Measurements from ENCODE around the gene LINS1. TPM values are rescaled to one million over a fixed set of nuclear protein-coding genes. Genes with fewer than 3 reads are reported as not detected.

LINS1 gene
- total RNA-seq, 1 donor from 2014 or later = 18.7 TPM

DNA sequence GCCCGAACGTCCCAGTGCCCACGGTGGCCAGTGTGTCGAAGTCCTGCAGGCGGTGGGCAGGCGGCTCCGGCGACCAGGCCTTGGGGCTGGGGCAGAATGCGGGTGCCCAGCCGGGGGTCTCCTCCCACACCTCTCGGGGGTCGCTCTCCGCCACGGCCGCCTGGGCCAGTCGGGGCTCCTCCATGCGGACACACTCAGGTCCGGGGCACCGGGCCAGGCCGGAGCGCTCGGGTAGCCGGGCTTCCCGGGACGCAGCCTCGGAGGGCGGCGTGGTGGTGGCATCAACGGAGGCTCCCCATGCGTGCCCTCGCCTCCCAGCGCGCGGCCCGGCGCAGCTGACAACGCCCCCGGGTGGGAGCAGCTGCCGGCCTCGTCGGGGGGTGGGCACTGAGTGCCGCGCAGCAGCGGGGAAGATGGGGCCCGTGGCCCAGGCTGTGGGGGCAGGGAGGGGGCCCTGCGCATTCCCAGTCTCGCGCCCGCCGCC, 43.2 kb downstream of the LINS1 start:
- DNase-seq (ENCODE audit: low spot score) = no peak

DNA sequence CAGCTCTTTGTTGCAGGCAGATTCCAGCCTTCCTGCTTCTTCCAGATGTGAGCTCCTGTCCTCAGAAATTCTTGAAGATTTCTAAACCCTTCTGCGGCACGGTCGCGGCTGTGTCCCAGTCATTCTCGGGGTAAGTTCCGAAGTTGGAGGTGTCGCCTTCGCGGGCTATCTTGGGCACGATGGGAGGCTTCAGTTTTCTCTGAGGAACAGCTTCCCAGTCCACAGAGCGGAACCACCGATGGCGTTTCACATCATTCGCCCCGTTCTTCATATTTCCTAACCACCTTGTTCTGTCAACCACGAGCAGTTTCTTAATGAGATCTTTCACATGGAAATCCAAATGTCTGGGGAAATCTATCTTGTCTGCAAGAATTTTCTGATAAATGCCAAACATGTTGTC, 48.5 kb downstream of the LINS1 start:
- DNase-seq (ENCODE audit: low spot score) = no peak

DNA sequence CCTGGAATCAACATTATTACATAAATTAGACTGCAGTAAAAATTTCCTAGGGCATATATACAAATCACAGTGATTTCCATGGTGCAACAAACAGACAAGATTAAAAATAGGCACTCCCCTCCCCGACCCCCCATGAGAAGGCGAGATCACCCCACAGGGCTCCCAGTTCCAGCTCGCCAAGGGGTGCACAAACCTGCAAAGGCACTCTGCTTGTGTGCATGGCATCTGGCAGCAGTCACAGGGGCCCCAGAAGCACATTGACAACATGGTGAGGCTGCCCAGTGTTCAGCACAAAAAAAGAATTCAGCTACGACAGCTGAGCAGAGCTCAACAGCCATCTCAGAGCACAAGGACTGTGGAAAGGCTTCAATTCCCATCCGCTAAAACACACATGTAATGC, 54.0 kb downstream of the LINS1 start:
- DNase-seq (ENCODE audit: low spot score) = no peak

DNA sequence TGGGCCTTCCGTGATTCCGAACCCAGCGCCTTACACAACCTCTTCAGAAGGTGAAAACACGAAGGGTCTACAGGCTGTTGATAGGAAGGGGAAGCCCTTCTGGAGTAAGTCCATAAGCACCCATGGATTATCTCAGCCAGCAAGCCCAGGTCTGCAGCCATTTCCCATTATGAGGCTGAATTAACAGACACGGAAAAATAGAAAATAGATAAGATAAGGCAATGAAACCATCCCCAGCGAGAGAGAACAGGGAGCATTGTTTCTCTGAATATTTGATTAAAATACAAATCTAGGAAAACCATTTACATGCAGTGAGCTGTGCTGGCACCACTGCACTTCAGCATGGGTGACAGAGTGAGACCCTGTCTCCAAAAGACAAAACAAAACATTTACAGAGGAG, 57.0 kb downstream of the LINS1 start:
- DNase-seq (ENCODE audit: low spot score) = no peak

DNA sequence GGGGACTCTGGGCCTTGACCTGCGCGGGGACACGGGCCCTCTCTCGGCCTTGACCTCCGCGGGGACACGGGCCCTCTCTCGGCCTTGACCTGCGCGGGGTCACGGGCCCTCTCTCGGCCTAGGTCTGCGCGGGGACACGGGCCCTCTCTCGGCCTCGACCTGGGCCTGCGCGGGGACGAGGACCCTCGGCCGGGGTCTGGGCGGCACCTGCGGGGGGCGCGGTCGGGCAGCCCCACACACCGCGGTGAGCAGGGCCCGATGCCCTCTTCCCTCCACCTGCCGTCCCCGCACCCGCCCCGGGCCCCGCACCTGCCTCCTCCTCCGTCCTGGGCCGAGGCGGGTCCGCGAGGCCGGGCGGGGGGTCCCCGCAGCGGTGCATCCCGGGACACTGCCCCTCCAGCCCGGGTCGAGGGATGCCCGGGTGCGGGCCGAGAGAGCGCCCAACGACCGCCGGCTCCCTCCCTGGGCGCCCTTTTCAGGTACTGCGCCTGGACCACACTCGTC, 57.6 kb downstream of the LINS1 start:
- no peak for DNase-seq (ENCODE audit: low spot score)

DNA sequence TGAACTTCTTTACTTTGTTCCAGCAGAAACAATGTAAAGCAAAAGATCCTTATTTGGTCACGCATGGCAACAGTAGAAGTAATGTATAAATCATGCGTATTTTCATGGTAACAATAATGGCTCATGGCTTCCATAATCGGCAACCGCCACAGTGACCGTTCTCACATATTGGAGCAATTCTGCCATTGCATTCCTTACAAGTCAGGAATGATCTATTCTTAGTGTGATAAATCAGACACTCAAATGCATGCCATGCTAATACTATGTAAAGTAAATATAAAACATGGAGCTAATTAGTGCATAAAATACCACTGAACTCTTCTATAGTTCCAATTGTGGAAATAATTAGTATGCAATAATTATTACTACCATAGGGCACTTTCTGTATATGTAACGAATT, 59.7 kb downstream of the LINS1 start:
- no peak for DNase-seq (ENCODE audit: low spot score)

DNA sequence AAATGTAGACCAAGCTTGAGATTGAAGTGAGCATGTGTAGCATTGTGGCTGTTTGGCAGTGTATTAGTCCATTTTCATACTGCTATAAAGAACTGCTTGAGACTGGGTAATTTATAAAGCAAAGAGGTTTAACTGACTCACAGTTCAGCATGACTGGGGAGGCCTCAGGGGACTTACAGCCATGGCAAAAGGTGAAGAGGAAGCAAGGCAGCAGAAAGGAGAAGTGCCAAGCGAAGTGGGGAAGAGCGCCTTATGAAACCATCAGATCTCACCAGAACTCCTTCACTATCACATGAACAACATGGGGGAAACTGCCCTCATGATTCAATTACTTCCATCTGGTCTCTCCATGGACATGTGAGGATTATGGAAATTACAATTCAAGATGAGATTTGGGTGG, 64.7 kb downstream of the LINS1 start:
- DNase-seq (ENCODE audit: low spot score) = no peak

DNA sequence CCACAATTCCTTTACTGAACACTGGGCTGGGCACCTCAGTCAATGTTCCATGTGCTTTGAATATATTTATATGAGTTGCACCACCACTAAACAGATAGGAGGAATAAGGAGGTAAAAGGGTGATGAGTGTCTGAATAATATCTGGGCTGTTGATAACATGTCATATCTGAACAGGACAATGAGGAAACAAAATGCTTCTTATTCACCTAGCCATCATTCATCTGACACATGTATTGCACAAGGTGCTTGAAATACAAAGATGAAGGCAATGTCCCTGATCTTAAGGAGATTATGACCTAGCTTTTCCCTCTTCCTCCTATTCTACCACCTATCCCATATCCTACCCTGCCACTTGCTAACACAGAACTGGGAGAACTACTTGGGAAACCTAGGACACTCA, 65.3 kb downstream of the LINS1 start:
- DNase-seq (ENCODE audit: low spot score) = no peak

DNA sequence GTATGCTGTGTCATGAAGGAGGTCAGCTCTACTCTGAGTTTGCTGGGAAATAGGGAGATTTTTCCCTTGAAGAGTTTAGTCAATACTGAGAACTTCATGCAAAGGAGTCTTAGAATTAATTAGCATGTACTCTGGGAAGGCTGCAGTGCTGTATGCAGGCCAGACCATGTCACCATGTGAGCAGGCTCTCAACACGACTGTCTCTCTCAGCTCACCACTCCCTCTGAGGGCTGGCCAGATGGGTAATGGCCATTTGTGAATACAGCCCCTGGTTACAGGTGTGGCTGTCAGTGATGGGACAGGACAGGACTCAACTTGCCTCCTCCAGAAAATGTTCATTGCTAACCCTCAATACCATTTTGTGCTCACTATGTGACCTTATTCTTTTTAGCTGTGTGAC, 68.1 kb downstream of the LINS1 start:
- DNase-seq (ENCODE audit: low spot score) = no peak

DNA sequence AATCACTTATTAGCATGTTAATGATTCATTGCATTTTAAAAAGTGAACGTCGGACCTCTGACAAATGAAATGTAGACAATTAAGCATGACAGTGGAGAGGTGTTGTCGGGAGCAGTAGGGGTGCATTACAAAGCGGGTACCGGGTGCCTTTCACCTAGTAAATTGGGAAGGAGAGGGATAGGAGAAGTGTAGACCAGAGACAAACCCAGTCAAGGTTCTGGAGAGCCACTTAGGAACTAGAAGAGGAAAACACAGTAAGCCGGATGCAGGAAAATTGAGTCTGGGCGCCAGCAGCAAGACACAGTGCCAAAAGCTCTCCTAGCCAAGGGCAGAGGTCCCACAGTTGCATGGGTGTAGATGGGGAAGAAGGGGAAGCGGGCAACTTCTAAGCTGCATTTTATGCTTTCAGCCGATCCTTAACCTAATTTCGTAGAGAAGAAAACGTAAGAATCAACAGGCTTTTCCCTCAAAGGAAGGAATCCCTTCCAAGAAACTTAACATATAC, 70.1 kb downstream of the LINS1 start:
- no peak for DNase-seq (ENCODE audit: low spot score)

DNA sequence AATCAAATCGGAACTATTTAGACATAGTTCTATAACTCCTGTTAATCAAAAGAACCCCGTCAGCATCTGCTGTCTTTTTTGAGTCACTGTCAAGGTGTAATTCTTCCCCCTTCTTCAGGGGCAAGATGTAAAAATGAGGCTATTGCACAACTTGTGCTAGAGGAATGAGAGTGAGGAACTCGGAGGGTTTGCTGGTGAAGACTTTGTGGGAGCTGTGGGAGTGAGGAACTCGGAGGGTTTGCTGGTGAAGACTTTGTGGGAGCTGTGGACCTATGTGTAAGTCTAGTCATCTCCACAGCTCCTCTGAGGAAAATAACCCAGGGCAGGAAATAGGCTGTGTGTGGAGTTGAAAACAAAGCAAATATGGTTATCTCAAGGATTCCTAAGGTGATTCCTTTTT, 70.8 kb downstream of the LINS1 start:
- DNase-seq (ENCODE audit: low spot score) = no peak

DNA sequence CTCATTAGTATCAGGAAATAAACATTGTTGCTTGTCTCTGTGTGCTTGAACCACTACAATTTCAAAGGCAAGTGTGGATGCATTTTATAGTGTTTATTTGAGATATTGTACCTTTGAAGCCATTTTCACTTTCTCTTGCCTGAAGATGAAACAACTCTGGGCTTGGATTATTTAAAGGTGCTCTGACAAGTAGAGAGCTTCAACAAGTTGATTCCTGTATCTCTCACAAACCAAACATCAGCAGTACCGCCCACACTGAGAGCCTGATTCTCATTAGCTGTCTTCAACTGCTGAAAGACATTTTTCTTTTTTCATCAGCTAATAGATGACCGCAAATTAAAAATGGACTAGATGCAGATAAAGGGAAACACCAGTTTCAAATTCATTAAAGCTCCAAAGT, 72.4 kb downstream of the LINS1 start:
- no peak for DNase-seq (ENCODE audit: low spot score)

DNA sequence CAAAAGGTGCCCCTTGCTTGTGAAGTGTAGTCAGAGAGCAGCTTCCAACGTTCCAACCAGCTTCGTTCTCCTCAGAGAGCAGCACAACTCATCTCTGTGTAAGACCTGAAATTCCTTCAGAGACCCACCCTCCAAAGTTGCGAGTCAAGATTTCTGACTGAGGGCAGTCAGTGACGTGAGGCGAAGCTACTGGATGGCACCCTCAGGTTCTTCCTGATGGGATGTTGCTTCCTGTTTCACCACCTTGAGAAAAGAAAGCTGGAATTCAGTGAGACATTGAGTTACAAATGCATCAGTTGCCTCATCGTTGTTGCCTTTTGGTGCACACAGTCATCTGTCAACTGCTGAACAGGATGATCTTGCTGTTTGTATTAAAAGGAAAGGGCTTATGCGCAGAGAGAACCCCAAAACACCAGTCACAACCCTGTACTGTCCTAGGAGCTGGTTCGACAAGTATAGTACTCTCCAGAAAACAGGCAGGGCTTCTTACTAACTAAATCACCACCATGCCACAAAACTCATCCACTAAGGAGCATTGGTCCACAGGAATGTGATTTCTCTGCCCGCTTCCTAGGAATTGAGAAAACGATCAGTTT, 73.1 kb downstream of the LINS1 start, which contains the start of gene CERS3:
CERS3 (minus strand) TSS at position 118 of the 596 bp plus-strand sequence. CDS start 27,101 bp downstream, outside the sequence.
- DNase-seq (ENCODE audit: low spot score) = no peak

DNA sequence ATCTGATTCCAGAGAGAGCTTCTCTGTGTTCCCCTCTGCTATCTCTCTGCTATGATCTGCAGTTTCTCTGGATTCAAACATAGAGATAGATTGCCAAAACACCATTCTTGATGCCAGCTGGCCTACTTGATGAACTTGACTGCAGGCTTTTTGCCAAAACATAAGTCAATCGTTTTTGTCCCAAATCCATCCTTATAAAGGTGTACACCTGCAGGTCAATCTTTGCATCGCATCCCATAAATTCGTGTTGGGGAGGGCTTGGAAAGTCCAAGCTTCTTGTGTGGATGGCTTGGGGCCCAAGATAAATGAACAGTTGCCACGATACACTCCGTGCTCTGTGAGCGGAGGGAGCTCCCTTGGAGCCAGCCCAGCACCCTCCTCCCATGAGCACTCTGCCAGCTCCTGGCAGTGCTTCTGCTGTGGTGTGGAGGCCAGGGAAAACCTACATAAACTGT, 75.9 kb downstream of the LINS1 start:
- DNase-seq (ENCODE audit: low spot score) = peak; percentile 67

DNA sequence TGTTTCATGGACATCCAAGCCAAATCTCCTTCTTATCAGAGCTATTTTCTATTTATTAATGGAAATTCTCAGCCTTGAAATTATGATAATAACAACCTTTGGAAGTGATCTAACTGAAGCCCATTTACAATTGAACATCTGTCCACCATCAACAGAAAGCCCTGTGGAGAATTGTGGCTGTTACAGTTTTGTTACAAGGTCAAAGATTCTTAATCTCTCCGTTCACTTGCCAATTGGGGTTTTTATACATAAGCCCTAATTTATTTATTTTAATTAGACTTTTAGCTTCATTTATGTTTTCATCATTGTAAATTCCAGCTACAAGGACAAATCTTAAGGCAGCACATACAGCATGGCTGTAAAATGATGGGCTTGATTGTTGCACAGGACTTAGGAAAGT, 76.5 kb downstream of the LINS1 start:
- DNase-seq (ENCODE audit: low spot score) = no peak

DNA sequence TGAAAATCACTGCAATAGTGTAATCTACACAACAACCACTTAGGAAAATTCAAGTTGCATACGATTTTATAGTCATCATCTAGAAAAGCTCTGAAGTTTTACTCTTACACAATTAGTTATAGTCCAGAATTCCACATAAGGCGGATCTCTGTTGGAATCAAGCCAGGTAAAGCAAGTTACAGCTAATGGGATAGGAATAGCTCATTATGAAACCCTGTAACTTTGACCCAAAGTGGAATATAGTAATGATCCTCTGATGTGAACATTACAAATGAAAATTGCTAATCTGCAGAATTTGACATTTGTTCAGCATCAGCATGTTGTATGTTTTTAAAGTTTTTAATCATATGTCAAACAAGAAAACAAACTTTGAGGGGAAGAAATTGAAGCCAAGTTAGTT, 77.7 kb downstream of the LINS1 start:
- DNase-seq (ENCODE audit: low spot score) = no peak

DNA sequence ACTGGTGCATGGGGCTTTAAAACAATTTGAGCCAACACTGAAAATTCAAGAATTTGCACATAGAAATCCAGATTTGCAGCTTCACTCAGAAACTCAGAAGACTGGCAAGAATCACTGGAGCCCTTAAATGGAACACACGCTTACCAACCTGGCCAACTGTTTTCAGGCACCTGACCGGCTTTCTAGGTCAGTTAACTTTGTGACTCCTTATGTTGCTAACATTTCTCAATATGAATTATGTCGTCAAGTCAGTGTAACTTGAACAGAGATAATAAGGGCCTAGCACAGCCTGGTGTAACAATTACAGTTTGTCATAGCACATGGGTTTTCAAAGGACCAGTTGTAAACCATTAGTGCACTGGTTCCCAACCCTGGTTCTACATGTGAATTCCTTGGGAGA, 80.1 kb downstream of the LINS1 start:
- DNase-seq (ENCODE audit: low spot score) = no peak

DNA sequence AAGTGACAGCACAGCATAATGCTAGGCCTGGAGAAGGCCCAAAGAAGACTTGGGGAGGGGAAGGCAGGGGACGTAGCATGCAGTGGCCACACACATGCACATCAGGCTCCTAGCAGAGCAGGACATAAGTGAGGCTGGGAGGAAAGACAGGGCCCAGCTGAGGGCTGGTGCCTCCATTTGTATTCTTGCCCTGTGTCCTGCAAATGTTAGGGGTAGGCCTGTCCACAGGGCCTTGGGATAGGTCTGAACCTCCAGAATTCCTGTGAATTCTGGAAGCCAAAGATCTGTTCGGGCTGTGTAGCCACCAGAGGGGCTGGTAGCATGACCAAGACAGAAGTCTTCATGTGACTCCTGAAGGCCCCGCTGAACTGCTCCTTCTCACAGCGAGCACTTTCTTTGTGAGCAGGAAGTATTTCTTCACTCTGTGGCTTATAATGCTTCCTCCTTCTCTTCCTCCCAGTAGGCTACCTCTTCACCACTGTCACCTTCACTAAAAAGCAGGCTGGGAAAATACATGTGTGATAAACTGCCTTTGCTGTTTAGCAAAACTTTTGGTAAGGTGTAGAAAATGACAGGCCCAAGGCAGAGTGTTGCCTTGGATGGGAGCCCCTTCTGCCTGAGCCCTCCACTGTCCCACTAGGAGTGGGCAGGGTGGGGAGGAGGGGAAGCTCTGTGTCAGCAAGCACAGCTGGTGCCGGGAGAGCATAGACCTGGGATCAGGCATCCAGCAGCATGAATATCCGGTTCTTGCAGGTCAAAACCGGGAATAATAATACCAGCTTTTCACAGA, 81.7 kb downstream of the LINS1 start:
- no peak for DNase-seq (ENCODE audit: low spot score)

DNA sequence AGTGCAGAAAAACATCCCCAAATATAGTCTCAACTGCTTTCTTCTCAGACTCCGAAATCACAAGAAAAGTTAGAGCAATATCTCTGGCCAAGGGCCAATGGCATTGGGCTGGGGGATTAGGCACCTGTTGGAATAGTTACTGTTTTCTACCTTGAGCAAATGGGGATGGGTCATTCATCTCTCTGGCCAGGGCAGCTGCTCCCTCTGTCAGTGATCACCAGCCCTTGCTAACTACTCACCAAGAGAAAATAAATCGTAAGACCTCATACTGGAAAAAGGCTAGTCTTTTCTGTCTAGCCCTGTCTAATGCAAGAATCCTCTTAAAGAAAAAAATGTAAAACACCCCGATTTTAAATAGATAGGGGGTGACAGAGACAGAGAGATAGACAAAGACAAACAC, 84.1 kb downstream of the LINS1 start:
- no peak for DNase-seq (ENCODE audit: low spot score)

All from ureter (tissue), 1 donor.